Stimulated activated CD8-positive, alpha-beta memory T cell treated with anti-CD3 and anti-CD28 coated beads, Interleukin-15, amount 100 ng/mL, for 24 hours (primary cell): ENCODE data around the gene ACYP2.
"Not testable (repeated sequence)": the region's sequence is repeated elsewhere in the genome, so short reads cannot be mapped to it uniquely, and the experiment has no call there.

Source experiments
- DNase-seq: peaks from one replicate; pipeline ENCODE4 v3.0.0-alpha.2; 2020; ENCODE audit warnings: low read depth

ACYP2 gene

DNA sequence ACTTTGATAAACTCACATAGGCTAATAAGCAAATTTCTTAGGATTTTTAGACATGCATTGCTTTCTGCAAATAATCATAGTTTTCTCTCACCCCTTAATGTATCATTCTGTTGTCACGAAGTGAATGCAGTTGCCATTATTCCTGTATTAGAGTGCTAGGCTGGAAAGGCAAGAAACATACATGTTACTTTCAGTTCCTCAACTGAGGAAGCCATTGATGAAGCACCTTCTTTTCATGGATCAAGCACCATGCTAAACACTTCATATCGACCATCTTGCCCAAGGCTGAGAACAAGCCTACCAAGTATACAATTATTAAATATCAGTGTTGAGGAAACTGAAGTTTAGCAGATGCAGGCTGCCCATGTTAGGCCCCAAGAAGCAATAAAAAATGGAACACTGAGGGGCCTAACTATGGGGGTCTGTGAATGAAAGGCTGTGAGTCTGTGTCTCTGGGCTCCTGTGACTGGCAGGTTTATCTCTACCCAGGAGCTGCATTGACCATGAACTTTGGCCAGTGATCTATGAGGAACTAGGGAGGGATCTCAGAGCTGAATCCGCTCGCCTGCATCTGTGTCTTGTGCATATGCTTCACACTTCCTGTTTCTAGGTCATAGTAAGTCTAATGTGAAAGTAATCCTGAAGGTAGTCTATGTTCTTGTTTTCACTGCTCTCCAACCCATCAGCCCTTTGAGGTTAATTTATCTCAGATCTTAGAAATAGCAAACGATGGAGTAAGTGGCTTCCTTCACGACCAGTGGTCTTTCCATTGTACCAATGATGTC is 156.6 kb downstream of the ACYP2 start:
- no peak for DNase-seq

DNA sequence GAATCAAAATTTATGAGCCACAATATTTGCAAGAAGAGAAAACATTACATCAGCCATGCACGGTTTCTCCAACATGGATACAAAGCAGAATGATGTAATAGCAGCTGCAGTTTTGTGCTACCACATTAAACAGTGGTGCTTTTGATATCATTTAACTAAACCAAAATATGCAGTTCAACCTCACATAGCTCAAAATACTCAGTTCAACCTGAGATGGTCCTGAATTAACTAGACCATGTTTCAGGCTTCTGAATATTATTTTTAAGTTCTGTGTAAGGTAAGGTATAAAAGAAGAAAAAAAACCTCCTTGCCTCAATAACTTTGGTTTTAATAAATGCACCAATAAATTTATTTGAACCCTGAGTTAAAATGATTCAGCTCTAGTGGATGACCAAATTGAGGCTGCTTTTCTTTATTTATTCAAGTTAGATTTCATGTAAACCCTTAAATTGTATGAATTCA is 159.4 kb downstream of the ACYP2 start:
- no peak for DNase-seq

DNA sequence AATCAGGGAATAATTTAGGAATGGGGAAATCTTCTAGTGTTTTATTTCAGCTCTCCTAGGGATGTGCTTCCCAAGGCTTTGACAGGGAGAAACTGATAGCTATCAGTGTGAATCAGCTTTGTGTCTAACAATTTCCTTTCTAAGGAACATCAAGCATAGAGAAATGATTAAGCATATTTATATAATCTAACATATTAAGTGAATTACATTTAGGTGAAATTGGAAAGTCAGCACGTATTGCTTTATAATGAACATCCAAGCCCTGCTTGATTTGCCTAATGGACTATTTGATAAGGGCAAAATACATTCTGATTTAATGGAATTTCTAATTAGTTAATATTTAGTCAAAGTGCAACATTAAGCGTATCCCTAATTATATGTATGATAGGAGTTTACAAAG is 160.1 kb downstream of the ACYP2 start:
- no peak for DNase-seq

DNA sequence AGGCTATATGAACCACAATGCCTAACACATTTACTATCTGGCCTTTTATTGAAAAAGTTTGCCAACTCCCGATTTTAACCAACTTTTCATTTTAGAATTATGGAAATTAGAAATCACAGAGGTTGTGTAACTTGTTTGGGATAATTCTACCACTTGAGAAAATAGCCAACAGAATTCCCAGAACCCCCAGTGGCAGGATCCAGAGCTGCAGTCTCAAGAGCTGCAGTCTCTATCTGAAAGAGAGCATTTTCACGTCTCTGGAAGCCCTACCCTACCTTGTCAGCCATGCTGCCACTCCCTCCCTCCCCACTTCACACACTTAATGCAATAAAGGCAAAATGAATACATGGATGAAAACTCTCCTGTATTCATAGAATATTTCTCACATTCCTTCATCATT is 164.0 kb downstream of the ACYP2 start:
- no peak for DNase-seq

DNA sequence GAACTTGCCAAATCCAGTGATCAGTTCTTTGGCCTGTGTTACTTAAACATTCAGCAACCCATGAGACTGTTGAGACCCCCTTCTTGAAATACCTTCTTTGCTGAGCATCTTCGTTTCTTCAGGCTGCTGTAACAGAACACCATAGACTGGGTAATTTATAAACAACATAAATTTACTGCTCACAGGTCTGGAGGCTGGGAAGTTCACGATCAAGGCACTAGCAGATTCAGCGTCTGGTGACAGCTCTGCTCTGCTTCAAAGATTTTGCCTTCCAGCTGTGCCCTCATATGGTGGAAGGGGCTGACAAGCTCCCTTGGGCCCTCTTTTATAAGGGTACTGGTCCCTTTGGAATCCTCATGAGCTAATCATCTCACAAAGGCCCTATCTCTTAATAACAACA is 169.4 kb downstream of the ACYP2 start:
- DNase-seq = no peak

DNA sequence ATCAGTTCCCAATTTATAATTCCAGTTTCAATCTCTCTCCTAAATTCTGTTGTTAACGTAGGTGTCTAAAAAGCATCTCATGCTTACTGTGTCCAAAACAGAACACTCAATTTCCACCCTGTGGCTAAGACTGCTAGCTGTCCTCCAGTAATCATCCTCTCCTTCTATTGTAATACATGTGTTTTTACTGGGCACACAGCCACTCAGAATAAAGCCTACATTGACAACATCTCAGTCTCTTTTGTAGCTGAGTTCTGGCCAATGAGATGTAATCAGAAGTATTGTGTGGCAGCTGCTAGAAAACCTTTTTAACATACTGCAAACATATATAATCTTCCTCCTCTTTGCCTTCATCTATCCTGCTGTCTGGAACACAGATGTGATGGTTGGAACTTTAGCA is 170.0 kb downstream of the ACYP2 start:
- DNase-seq = no peak

DNA sequence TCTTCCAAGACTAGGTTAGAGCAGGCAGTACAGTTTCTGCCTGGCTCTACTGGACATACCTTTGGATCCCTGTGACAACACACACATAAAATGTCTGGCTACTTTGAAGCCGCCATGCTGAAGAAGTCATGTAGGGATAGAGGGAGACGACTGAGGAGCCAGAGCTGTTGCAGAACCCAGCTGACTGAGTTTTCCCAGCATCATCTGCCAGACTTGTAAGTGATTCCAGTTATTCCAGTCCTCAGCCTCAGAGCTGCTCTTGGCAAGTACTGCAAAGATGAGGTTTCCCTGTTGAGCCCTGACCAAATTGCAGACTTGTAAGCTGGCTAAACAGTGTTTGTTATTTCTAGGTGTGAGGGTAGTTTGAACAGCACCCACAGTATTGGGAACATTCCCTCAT is 172.1 kb downstream of the ACYP2 start:
- no peak for DNase-seq

DNA sequence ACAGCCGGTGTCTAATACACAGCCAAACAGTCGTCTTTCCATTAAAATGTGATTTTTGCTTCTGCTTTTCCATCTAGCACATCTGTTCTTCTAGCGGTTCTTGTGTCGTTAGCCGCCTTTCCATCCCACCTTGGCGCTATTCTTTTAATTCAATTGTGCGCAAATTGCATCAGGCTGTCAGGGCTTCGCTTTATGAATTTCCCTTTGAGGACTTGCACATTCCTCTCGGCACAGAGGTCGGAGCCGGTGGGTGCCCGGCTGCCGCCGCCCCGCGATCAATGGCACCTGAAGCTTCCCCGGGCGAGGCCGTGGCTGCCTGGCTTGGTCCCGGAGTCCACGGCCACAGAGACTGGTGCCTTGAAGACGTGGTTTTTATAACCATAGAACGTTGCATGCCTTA is 174.5 kb downstream of the ACYP2 start:
- no peak for DNase-seq

DNA sequence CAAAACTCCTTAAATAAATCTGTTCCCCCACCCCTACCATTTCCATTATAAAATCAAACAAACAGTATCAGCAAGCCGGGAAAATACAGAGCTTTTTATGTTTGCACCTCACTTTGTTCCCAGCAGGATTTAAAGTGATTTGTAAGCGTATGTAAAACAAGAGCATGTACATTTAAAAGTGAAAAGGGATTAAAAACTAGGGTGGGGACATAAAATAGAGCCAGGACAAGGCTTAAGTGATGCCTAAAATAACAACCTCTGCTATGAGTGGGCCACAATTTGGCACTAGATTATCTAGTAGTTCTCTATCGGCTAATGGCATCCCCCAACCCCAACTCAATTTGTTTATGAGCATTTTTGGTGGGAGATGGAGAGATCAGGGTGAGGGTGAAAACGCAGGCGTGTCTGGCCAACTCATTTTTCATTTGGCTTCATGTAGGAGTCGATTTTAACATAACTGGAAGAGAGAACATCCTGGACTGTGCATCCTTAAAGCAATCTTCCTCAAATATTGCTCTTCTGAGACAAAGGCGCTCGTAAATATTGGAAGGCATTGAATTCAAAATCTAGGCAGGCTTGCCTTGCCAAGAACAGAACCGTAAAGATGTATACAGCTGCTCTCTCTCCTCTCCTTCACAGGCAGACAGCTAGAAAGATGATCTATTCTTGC is 175.1 kb downstream of the ACYP2 start:
- no peak for DNase-seq

DNA sequence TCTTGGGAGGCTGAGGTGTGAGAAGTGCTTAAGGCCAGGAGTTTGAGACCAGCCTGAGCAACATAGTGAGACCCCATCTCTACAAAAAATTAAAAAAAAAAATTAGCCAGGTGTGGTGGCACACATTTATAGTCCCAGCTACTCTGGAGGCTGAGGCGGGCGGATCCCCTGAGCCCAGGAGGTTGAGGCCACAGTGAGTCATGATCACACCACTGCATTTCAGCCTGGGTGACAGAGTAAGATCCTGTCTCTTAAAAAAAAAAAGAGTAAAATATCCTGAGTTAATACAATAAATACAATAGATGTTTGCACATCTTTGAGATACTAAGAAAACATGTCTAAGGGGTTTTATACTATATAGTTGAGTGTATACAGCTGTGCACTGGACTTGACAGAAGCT is 179.2 kb downstream of the ACYP2 start:
- DNase-seq = not testable (repeated sequence)

DNA sequence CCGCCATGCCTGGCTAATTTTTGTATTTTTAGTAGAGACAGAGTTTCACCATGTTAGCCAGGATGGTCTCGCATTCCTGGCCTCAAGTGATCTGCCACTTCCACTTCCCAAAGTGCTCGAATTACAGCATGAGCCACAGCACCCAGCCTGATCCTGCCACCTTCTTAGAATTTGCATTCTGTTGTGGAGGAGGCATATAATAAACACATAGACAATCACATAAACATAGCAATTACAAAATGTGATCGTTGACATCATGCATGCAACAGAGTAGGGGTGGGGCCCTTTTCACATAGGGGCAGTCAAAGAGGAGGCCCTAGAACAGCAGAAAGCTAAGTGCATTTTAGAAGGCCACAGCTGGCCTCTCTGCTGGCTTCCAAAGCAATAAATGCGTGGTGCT is 180.5 kb downstream of the ACYP2 start:
- no peak for DNase-seq

DNA sequence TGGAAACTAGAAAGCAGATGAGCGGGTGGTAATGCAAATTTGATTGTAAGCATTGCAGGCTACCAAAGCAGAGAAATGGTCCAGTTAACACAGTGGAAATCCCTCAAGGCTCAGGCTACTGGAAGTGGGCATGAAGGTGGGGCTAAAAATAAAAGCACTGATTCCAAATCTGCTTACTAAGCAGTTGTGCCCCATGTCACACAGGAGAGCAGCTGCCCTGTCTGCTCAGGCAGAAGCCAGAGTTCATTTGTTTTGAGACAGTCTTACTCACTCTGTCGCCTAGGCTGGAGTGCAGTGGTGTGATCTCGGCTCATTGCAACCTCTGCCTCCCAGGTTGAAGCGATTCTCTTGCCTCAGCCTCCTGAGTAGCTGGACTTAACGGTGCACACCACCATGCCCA is 183.1 kb downstream of the ACYP2 start:
- DNase-seq = no peak

DNA sequence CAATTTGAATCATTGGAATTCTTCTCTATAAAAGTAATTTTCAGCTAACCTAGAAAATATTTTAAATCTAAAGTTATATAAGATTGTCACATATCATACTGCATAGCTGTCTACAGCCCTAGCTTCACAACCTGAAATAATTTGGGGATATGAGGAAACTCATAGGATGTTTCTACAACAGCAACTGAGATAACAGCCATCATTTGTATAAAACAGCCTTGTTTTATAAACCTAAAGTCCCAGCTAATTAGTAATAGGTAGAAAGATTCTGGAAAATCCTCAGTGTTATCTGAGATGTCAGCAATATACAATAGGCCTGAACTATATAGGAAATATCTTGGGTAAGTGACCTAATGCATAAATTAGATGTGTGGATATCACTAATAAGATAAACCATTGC is 188.2 kb downstream of the ACYP2 start:
- DNase-seq = no peak

DNA sequence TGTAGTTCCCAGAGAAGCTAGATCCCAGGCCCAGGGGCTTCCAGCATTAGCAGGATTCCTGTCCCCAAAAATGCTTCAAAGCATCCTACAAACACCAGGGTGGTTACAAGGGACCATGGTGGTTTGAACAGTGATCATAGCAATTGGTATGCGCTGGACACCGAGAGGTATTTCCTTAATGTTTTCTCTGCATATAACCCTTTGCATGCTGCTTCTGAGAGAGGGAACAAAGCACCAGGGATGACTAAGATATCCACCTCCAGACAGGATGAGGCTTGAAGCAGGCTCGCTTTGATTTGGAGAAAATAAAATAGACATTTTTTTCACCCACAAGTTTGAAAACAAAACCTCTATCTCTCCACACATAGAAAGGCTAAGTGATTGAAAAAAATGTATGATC is 191.1 kb downstream of the ACYP2 start:
- no peak for DNase-seq

DNA sequence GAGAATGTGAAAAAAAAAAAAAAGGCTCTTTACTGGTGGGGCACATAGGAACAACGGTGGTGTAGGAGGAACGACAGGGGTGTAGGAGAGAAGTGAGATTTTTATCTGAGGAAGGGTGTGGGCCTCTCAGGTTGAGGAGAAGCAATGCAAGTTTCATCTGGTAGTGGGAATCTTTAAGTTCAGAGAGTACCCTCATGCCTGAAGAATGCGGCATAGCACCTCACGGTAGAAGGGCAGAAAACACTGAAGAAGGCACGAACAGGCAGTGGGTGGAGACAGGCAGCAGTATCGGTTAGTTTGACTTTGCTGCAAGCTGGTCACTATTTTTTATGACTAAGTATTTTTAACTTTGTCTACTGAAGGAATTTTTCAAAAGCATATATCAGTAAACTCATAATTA is 192.8 kb downstream of the ACYP2 start:
- no peak for DNase-seq

DNA sequence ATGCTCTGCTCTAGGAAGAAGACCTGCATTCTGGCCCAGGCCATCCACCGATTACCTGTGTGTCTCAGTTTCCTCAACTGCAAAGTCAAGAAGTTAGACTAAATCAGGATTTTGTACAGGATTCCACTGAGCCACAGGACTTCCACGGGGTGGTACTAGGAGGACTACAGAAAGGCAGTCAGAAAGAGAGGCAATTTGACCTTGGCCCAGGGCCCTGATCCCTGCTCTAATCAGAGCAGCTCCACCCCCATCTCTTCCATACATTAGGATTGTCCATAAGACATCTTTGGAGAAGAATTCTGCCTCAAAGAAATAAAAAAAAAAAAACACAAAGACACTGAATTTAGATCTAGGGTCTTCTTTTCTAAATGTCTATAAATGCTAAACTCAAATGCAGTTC is 193.4 kb downstream of the ACYP2 start:
- no peak for DNase-seq

DNA sequence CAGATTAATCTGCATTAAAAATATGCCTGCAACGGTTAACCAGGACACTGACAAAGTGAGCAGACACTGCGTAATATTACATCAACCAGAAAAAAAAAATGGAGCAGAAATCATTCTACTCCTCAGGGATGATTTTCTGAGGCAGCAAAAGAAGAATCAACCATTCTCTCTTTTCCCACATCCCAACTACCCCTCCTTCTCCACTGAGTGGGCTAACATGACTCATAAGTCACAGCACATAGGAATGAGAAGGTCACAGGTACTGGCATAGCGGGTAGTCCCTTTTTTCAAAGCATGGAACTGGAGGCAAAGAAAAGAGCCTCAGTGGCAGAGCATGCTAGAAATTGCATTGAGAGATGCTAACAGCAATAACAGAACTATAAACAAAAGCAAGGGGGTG is 194.9 kb downstream of the ACYP2 start:
- no peak for DNase-seq

DNA sequence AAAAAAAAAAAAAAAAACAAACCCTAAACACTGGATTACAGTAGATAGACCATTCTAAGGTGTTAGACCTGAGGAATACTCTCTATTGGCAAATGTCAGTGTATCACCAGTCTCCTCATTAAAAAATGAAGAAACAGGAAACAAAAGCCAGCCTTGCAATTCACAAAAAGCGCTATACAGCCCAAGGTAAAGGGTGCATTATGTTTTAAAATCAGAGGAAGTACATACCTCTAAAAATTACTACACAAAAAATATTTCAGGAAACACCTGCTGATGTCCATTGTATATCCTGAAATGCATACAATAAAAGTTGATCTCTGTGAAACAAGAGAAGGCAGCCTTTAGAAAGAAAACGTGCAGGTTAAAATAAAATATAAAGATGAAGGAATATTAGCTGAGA is 195.5 kb downstream of the ACYP2 start:
- no peak for DNase-seq

DNA sequence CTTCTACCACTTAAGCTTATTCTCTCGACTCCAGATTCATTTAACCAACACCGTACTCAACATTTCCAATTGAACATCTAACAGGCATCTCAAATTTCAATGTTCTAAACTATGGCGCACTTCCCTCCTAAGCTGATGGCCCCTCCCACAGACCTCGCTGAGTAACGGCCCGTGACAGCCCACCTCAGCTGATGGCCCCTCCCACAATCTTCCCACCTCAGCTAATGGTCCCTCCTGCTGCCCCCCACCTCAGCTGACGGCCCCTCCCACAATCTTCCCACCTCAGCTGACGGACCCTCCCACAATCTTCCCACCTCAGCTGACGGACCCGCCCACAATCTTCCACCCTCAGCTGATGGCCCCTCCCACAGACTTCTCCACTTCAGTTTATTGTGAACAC is 197.7 kb downstream of the ACYP2 start:
- DNase-seq = no peak

DNA sequence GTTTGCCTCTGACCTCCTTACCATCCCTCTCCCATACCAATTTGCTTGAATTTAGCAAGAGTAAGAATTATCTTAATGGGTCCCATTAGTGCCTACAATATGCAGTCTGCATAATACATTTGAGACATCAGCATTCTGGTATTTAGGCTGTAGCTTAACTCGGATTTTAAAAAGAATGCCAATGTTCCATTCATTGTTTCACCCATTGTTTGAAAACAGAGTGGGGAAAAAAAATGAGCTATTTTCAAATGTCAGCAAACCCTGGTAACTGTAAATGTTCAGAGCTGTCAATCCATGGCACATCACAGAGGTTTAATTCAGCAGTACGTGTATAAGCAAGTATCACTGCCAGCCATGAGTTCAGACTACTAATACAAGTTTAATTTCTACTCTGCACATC is 202.6 kb downstream of the ACYP2 start:
- no peak for DNase-seq

DNA sequence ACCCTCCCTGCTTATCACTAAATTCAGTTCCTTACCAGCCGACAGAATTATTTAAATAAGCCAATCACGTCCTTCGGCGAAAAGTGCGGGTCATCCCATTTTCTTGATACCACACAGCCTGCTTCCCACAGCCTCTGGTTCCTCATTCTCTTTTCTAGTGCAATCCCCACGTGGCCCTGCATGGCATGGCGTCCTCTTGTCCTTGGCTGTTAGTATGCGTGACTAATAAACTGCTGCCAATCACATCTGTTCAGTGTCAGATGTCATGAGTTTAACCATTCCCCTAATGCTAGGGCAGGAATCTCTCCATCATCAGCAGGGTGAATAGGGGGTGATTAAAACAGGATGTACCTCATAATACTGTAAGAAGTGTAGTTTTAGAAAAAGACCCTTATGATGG is 203.4 kb downstream of the ACYP2 start:
- DNase-seq = no peak

DNA sequence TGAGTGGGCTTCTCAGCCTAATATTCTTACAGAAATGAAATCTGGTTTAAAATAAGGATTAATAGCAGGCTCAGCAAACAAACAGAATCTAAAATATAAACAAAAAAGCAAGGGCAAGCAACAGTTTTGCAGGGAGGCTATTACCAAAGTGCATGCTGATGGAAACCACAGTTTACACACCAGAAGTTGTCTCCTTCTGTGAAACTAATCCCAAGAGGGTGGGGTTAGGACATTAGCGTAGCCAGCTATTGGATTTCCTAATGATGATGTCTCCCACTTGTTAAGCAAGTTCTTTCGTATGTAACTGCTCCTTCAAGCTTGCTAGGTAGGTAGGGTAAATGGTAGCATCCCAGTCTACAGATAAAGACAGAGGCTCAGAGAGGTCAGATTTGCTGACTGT is 205.6 kb downstream of the ACYP2 start:
- no peak for DNase-seq

DNA sequence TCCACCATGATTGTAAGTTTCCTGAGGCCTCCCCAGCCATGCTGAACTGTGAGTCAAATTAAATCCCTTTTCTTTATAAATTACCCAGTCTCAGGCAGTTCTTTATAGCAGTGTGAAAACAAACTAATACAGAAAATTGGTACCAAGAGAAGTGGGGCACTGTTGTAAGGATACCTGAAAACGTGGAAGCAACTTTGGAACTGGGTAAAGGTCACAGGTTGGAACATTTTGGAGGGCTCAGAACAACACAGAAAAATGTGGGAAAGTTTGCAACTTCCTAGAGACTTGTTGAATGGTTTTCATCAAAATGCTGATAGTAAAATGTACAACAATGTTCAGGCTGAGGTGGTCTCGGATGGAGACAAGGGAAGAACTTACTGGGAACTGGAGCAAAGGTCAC is 209.1 kb downstream of the ACYP2 start:
- not testable (repeated sequence) for DNase-seq

DNA sequence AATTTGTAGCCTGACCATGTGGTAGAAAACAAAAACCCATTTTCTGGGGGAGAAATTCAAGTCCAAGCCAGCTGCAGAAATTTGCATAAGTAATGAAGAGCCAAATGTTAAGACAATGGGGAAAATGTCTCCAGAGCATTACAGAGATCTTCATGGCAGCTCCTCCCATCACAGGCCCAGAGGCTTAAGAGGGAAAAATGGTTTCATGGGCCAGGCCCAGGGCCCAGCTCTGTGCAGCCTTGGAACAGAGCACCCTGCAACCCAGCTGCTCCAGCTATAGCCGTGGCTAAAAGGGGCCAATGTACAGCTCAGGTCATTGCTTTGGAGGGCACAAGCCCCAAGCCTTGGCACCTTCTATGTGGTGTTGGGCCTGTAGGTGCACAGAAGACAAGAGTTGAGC is 209.7 kb downstream of the ACYP2 start:
- no peak for DNase-seq
